ENCODE data around the gene TXNRD1.

Gene TXNRD1

GRCh38 chr12:104296718-104297117 is 81.1 kb downstream of the TXNRD1 start:
- intact Hi-C loops (cut with DNase I), result no loop called here
- no peak for DNase-seq

- intact Hi-C loops (cut with DNase I), result no loop called here
- DNase-seq, result no peak
Observed at GRCh38 chr12:104297477-104298113, 82.0 kb downstream of the TXNRD1 start.

DNA sequence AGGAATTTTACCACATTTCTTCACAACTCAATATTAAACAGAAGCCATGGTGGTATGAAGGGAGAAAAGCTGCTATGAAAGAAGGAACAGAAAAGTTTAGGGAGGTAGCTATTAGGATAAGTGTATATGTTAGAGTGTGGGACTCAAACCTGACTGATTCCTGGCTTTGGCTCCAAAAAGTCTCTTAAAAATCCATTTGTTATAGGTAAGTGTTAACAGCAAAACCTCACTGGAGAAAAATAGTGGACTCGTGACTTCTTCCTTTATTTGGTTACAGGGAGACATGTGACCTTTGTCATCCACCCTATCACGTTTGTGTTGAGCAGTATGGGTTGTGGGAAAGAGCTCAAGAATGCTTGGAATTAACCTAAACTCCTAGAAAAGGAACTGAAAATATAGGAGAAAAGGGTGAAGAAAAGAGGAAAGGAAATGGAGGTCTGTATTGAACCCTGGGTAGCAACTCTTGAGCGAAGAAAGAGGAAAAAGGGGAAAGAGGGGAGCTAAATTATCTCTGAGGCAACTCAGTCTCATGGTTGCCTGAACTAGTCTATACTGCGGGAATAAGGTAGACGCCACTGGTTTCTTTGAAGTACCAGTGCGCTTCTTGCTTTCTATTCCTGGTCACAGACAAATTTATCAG is 84.4 kb downstream of the TXNRD1 start:
- intact Hi-C loops (cut with DNase I), result no loop called here
- DNase-seq, result no peak

- intact Hi-C loops (cut with DNase I), result loop anchor here (2.0 kb wide), 1 partner anchor 15 kb away; no protein-coding TSS in a partner anchor
- peak; percentile 83 to 98 (median 90) for DNase-seq
Observed at GRCh38 chr12:104303538-104304151, 88.1 kb downstream of the TXNRD1 start, which contains the start of gene EID3. Gene EID3, plus strand, starts transcription at chr12:104303739. Its CDS starts 196 bp downstream, at chr12:104303935.

DNA sequence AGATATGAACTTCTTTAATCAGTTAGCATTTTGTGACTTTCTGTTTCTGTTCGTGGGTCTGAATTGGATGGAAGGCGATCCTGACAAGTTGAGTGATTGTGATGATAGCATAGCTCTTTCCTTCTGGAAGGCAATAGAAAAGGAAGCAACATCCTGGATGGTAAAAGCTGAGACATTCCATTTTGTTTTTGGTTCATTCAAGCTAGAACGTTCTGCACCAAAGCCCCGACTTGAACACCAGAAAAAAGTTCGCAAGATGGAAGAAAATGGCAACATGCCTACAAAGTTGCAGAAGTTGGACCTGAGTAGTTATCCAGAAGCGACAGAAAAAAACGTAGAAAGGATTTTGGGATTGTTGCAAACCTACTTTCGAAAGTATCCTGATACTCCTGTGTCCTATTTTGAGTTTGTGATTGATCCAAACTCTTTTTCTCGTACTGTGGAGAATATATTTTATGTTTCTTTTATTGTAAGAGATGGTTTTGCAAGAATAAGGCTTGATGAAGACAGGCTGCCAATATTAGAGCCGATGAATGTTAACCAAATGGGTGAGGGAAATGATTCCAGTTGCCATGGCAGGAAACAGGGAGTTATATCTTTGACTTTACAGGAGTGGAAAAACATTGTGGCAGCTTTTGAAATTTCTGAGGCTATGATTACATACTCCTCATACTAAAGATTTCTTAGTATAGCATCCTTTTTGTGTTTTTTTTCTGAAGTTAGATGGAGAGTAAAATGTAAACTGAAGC is 88.9 kb downstream of the TXNRD1 start:
- intact Hi-C loops (cut with DNase I), result no loop called here
- no peak for DNase-seq

- DNase-seq, result no peak
- intact Hi-C loops (cut with DNase I), result no loop called here
Observed at GRCh38 chr12:104305349-104305748, 89.8 kb downstream of the TXNRD1 start.

DNA sequence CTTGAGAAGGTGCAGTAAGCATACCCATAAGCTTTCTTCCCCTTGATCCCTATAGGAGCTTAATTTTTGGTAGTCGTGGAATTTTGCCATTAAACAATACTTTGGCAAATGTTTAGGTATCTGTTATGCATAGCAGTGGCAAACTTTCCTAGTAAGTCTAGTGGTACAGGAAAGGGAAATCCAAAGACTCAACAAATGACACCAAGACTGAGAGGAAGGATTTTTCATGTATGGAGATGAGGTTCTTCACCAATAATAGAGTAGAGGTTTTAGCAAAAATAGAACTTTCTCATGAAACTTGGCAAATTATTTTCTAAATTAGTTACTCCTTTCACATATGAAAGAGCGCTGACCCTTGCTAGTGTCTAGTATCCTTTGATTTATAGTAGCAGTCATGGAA is 90.8 kb downstream of the TXNRD1 start:
- intact Hi-C loops (cut with DNase I), result no loop called here

GRCh38 chr12:104306943-104307654 is 91.5 kb downstream of the TXNRD1 start:
- intact Hi-C loops (cut with DNase I), result no loop called here
- no peak for DNase-seq

More for the DNA sequence above, 90.8 kb downstream of the TXNRD1 start:
- DNase-seq, result no peak

DNA sequence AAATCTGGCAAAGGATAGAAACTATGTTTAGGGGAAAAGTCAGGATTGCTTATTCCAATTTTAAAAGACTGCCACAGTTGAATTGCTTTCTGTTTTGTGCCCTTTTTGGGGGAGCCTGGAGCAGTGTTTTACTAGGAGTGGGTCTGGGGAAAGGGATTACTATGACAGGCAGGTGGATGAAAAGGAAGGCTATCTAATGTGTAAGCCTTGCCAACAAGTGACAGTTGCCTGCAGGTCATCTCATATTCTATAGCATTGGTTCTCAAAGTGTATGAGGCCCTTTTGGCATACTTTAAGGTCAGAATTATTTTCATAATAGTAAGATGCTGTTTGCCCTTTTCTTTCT is 92.0 kb downstream of the TXNRD1 start:
- intact Hi-C loops (cut with DNase I), result no loop called here
- no peak for DNase-seq

GRCh38 chr12:104309446-104309993 is 93.9 kb downstream of the TXNRD1 start:
- intact Hi-C loops (cut with DNase I), result no loop called here
- DNase-seq, result no peak

GRCh38 chr12:104310751-104311633 is 95.4 kb downstream of the TXNRD1 start:
- intact Hi-C loops (cut with DNase I), result no loop called here
- no peak for DNase-seq

DNA sequence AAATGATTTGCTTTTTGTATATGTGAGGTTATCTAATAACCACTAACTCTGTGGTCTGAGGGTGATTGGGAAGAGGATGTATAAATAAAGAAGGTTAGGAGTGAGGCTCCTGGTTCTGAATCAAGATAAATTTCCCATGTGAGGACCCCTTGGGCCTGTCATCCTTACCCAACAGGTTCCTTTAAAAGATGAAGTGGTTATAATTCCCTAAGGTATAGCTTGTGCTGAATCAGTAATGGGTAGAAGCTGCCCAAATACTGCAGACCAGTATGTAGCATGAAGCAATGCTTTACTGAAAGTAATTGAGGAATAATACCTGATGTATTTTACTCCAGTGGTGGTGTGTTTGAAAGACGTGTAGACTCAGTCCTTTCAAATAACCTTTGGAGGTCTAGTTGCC is 96.6 kb downstream of the TXNRD1 start:
- no peak for DNase-seq
- intact Hi-C loops (cut with DNase I), result no loop called here

- DNase-seq, result no peak
- intact Hi-C loops (cut with DNase I), result no loop called here
Observed at GRCh38 chr12:104312654-104313053, 97.1 kb downstream of the TXNRD1 start.

DNA sequence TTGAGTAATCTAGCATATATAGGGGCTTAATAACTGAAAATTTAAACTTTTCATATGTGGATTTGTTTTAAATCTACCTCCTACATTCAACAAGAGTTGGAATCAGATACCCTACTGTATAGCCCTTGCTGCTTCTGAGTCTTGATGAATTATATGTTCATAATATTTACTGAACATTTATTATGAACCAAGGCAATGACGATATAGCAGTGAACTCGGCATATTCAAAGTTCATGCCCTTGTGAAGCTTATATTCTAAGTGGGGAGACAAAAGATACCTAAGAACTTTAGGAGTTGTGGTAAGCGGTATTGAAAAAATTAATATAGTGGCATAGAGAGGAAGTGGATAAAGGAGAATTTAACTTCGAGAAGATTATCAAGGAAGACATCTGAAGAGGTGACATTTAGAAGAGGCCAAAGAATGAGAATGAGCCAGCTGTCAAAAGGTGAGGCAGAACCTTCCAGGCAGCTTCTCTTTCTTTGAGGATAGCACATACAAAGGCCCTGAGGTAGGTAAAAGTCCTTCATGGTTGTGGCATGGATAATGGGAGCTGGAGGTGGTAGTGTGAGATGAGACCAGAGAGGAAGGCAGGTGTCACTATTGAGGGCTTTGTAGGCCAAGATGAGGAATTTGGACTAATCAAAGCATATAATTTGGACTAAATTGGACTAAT is 98.1 kb downstream of the TXNRD1 start:
- intact Hi-C loops (cut with DNase I), result no loop called here
- no peak for DNase-seq

DNA sequence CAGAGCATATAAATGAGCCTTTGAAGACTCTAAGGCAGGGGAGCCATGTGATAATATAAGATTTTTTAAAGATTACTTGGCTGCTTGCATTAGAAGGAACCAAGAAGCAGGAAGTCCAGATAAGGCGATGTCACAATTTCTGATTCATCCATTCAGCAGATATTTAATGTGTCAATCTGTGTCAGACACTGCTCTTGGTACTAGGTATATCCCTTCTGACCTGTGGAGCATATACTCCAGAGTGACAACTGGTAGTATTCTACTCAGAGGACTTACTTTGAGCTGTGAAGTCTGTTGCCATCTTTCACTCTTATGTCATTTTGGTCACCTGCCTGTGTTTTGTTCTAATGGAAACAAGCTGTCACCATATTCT is 98.6 kb downstream of the TXNRD1 start:
- no peak for DNase-seq
- intact Hi-C loops (cut with DNase I), result no loop called here

GRCh38 chr12:104315326-104316224 is 100.0 kb downstream of the TXNRD1 start:
- intact Hi-C loops (cut with DNase I), result no loop called here
- DNase-seq, result no peak

DNA sequence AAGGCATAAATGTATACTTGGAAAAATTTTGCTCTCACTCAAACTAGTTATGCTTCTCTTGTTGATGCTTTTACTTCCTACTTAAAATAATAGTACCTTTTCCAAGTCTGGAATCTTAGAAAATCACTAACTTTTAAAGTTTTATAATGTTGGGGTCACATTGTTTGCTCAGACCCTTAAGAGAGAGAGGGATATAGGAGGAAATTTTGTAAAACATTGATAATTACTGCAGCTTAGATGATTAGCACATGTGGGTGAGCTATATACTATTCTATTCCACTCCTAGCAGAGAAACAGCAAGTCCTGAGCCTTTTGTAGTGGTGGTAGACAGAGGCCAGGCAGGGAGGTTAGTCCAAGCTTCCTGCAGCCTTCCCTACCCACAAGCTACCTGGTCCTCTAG is 101.4 kb downstream of the TXNRD1 start:
- DNase-seq, result no peak
- intact Hi-C loops (cut with DNase I), result no loop called here

Data from posterior cingulate gyrus (tissue), 11 donors.